WTC11 (cell line): ENCODE data around the gene TRIM62.

Source experiments
- CBFB ChIP-seq: sonication (generic); formaldehyde crosslinking; IDR thresholded peaks from 2 replicates; pipeline ENCODE4 v1.8.1; 2022; ENCODE audit warnings: mild to moderate bottlenecking, low read depth, missing genetic modification reagents
- CREM ChIP-seq: sonication (generic); formaldehyde crosslinking; IDR thresholded peaks from 2 replicates; pipeline ENCODE4 v1.8.1; 2022; ENCODE audit warnings: mild to moderate bottlenecking, missing genetic modification reagents, moderate library complexity
- IRF2 ChIP-seq: sonication (generic); formaldehyde crosslinking; IDR thresholded peaks from 2 replicates; pipeline ENCODE4 v1.8.0; 2022; ENCODE audit warnings: low read depth, missing genetic modification reagents, borderline replicate concordance
- JUN ChIP-seq: sonication (generic); formaldehyde crosslinking; IDR thresholded peaks from 2 replicates; pipeline ENCODE4 v1.8.0; 2023; ENCODE audit warnings: mild to moderate bottlenecking, missing genetic modification reagents
- NFYB ChIP-seq: sonication (generic); formaldehyde crosslinking; conservative IDR thresholded peaks from 2 replicates; pipeline ENCODE4 v1.8.0; 2022; ENCODE audit warnings: low read depth, missing genetic modification reagents
- NR2C2 ChIP-seq: sonication (generic); formaldehyde crosslinking; IDR thresholded peaks from 2 replicates; pipeline ENCODE4 v1.8.0; 2022; ENCODE audit warnings: mild to moderate bottlenecking, missing genetic modification reagents
- PRRX2 ChIP-seq: fragments of 250-450 bp; sonication (Bioruptor Pico); IDR thresholded peaks from 2 replicates; pipeline ENCODE4 v1.8.0; 2021; ENCODE audit warnings: mild to moderate bottlenecking
- SP1 ChIP-seq: sonication (generic); formaldehyde crosslinking; conservative IDR thresholded peaks from 2 replicates; pipeline ENCODE4 v1.8.1; 2022; ENCODE audit warnings: missing genetic modification reagents
- TEAD4 ChIP-seq: sonication (generic); formaldehyde crosslinking; IDR thresholded peaks from 2 replicates; pipeline ENCODE4 v1.8.0; 2022; ENCODE audit warnings: mild to moderate bottlenecking, missing genetic modification reagents
- TP53 ChIP-seq: sonication (generic); formaldehyde crosslinking; IDR thresholded peaks from 2 replicates; pipeline ENCODE4 v1.8.1; 2023; ENCODE audit warnings: mild to moderate bottlenecking, missing genetic modification reagents
- ZNF138 ChIP-seq: sonication (generic); formaldehyde crosslinking; conservative IDR thresholded peaks from 2 replicates; pipeline ENCODE4 v1.8.1; 2022; ENCODE audit warnings: mild to moderate bottlenecking, moderate library complexity, missing genetic modification reagents
- TF ChIP-seq, protein P1 (sequence below): fragments of 200-600 bp; IDR thresholded peaks from 2 replicates; pipeline ENCODE4 v1.8.0; 2022; ENCODE audit warnings: antibody characterized with exemption
- TF ChIP-seq, protein P2 (sequence below): sonication (generic); formaldehyde crosslinking; conservative IDR thresholded peaks from 2 replicates; pipeline ENCODE4 v1.8.1; 2022; ENCODE audit warnings: mild to moderate bottlenecking, missing genetic modification reagents

DNA sequence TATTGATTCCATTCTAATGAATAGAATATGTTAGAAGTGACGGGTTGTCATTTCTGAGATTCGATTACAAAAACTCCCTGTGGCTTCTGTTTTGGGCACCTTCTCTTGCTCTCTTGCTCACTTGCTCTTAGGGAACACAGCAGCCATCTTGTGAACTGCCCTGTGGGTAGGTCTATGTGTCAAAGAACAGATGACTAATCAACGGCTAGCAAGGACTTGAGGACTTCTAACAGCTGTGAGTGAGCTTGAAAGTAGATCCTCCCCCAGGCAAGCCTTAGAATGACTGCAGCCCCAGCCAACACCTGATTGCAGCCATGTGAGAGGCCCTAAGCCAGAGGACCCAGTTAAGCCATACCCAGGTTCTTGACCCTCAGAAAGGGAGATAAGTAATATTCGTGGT lies 51.5 kb downstream of the TRIM62 start:
- TF ChIP-seq JUN: no peak
- no peak for TF ChIP-seq PRRX2 (CRISPR knock-in tag)
- TF ChIP-seq CREM: no peak
- TF ChIP-seq, protein P1, sequence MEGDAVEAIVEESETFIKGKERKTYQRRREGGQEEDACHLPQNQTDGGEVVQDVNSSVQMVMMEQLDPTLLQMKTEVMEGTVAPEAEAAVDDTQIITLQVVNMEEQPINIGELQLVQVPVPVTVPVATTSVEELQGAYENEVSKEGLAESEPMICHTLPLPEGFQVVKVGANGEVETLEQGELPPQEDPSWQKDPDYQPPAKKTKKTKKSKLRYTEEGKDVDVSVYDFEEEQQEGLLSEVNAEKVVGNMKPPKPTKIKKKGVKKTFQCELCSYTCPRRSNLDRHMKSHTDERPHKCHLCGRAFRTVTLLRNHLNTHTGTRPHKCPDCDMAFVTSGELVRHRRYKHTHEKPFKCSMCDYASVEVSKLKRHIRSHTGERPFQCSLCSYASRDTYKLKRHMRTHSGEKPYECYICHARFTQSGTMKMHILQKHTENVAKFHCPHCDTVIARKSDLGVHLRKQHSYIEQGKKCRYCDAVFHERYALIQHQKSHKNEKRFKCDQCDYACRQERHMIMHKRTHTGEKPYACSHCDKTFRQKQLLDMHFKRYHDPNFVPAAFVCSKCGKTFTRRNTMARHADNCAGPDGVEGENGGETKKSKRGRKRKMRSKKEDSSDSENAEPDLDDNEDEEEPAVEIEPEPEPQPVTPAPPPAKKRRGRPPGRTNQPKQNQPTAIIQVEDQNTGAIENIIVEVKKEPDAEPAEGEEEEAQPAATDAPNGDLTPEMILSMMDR: no peak
- TF ChIP-seq CBFB (CRISPR knock-in tag): no peak
- TF ChIP-seq, protein P2, sequence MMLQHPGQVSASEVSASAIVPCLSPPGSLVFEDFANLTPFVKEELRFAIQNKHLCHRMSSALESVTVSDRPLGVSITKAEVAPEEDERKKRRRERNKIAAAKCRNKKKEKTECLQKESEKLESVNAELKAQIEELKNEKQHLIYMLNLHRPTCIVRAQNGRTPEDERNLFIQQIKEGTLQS (CRISPR knock-in tag): no peak
- no peak for TF ChIP-seq IRF2 (CRISPR knock-in tag)
- TF ChIP-seq SP1: no peak
- no peak for TF ChIP-seq TEAD4 (CRISPR knock-in tag)
- no peak for TF ChIP-seq NR2C2 (CRISPR knock-in tag)
- TF ChIP-seq ZNF138 (CRISPR knock-in tag): no peak
- no peak for TF ChIP-seq TP53 (CRISPR knock-in tag)
- no peak for TF ChIP-seq NFYB (CRISPR knock-in tag)
